A549 (cell line): Measurements from ENCODE around the gene MDH2. TPM values are rescaled to one million over a fixed set of nuclear protein-coding genes. Genes with fewer than 3 reads are reported as not detected.
"Not testable (repeated sequence)": the region's sequence is repeated elsewhere in the genome, so short reads cannot be mapped to it uniquely, and the experiment has no call there.

Experiments used
- ATAC-seq, 2 experiments: fragments of 200-7000 bp in 1 of 2; fragments of >200 bp in 1 of 2; cut with Nextera tagmentation in 1 of 2; cut with Tn5 transposase in 1 of 2; 3 replicates each; pipeline versions ENCODE4 v1.8.0 to v1.9.1; 2018 to 2020; ENCODE audit warnings: mild to moderate bottlenecking in 1 of 2, moderate library complexity in 1 of 2
- CTCF ChIA-PET: fragments of 300-600 bp; sonication (Branson Sonifier 250); formaldehyde crosslinking; extraction: SDS; loops from one replicate; lab custom pipeline; 2021; ENCODE audit warnings: antibody characterized with exemption, inconsistent platforms; lab: Yijun Ruan, JAX
- POLR2A ChIA-PET: fragments of 350-600 bp; formaldehyde crosslinking; extraction: SDS; loops from one replicate; lab custom pipeline; 2021; ENCODE audit warnings: antibody characterized with exemption, inconsistent platforms; lab: Yijun Ruan, JAX
- DNase-seq, 2 experiments: peaks; one replicate each; pipeline versions ENCODE4 v3.0.0 to v3.0.0-alpha.2; 2011 to 2016; ENCODE audit warnings: low read depth in 1 of 2, low spot score in 1 of 2
- FAIRE-seq: peaks from 2 replicates; lab custom pipeline; 2011; peaks lifted over from hg19 to GRCh38; lab: Jason Lieb, UNC
- H3K27ac ChIP-seq, 2 experiments: fragments of >200 bp; sonication (Bioruptor Twin); formaldehyde crosslinking; 3 replicates each; pipeline ENCODE4 v1.5.1; 2016 to 2017
- H3K4me1 ChIP-seq: fragments of >200 bp; sonication (Bioruptor Twin); formaldehyde crosslinking; 3 replicates; pipeline ENCODE4 v1.6.1; 2016
- H3K4me2 ChIP-seq: fragments of >200 bp; sonication (Bioruptor Twin); formaldehyde crosslinking; 3 replicates; pipeline ENCODE4 v1.6.1; 2016
- H3K4me3 ChIP-seq: fragments of >200 bp; sonication (Bioruptor Twin); formaldehyde crosslinking; 3 replicates; pipeline ENCODE4 v1.5.1; 2016
- H3K9me3 ChIP-seq: fragments of >200 bp; sonication (Bioruptor Twin); formaldehyde crosslinking; 3 replicates; pipeline ENCODE4 v1.6.1; 2016
- CEBPB ChIP-seq, 2 experiments: fragments of >200 bp in 1 of 2; sonication (Bioruptor Twin) in 1 of 2; formaldehyde crosslinking in 1 of 2; IDR thresholded peaks; 2 replicates each; pipeline ENCODE4 v1.6.1; 2012 to 2016
- FOSB ChIP-seq: fragments of 250-450 bp; sonication (Bioruptor Pico); IDR thresholded peaks from 2 replicates; pipeline ENCODE4 v1.5.0; 2020; ENCODE audit warnings: mild to moderate bottlenecking, moderate library complexity
- FOXS1 ChIP-seq: fragments of 250-450 bp; sonication (Bioruptor Pico); IDR thresholded peaks from 2 replicates; pipeline ENCODE4 v1.5.0; 2020; ENCODE audit warnings: mild to moderate bottlenecking, moderate library complexity
- GATA3 ChIP-seq: IDR thresholded peaks from 2 replicates; pipeline ENCODE4 v1.6.1; 2012; ENCODE audit warnings: borderline replicate concordance
- HOXA7 ChIP-seq: fragments of 250-450 bp; sonication (Bioruptor Pico); IDR thresholded peaks from 2 replicates; pipeline ENCODE4 v1.5.0; 2020; ENCODE audit warnings: mild to moderate bottlenecking, moderate library complexity
- KDM1A ChIP-seq: fragments of 200-600 bp; sonication (generic); IDR thresholded peaks from 2 replicates; pipeline ENCODE4 v1.6.1; 2016; ENCODE audit warnings: low read depth, mild to moderate bottlenecking
- MAFK ChIP-seq: fragments of 450-650 bp; IDR thresholded peaks from 2 replicates; pipeline ENCODE4 v1.6.1; 2014; ENCODE audit not compliant: partially characterized antibody
- MAZ ChIP-seq: fragments of 150-350 bp; IDR thresholded peaks from 2 replicates; pipeline ENCODE4 v1.6.1; 2014; ENCODE audit warnings: antibody characterized with exemption, low read depth, low read length, borderline replicate concordance
- RCOR1 ChIP-seq: fragments of 150-350 bp; IDR thresholded peaks from 2 replicates; pipeline ENCODE4 v1.6.1; 2014; ENCODE audit warnings: antibody characterized with exemption, low read length, low read depth
- RFX5 ChIP-seq: fragments of 450-650 bp; IDR thresholded peaks from 2 replicates; pipeline ENCODE4 v1.7.1; 2014; ENCODE audit warnings: antibody characterized with exemption, mild to moderate bottlenecking, moderate library complexity
- RNF2 ChIP-seq: fragments of 200-600 bp; sonication (generic); IDR thresholded peaks from 2 replicates; pipeline ENCODE4 v1.6.1; 2016; ENCODE audit warnings: low read depth, mild to moderate bottlenecking, antibody characterized with exemption, moderate library complexity, borderline replicate concordance
- SMC3 ChIP-seq: fragments of >200 bp; sonication (Bioruptor Twin); formaldehyde crosslinking; IDR thresholded peaks from 3 replicates; pipeline ENCODE4 v1.6.1; 2018; ENCODE audit warnings: inconsistent platforms
- SREBF2 ChIP-seq: fragments of 450-650 bp; IDR thresholded peaks from 2 replicates; pipeline ENCODE4 v1.6.1; 2014; ENCODE audit warnings: mild to moderate bottlenecking, moderate library complexity
- ZFP36 ChIP-seq: fragments of 450-650 bp; IDR thresholded peaks from 2 replicates; pipeline ENCODE4 v1.6.1; 2014; ENCODE audit warnings: borderline replicate concordance; ENCODE audit not compliant: partially characterized antibody
- ZNF302 ChIP-seq: fragments of 250-450 bp; sonication (Bioruptor Pico); IDR thresholded peaks from 2 replicates; pipeline ENCODE4 v1.9.0; 2021; ENCODE audit warnings: inconsistent platforms, mild to moderate bottlenecking, moderate library complexity
- WGBS: methylation state at CpG from one replicate; pipeline ENCODE4 v1.1.6; 2017; ENCODE audit errors: missing lambda C conversion rate; 5-methylcytosine and 5-hydroxymethylcytosine counted together
- polyA plus RNA-seq, 4 experiments: library from polyadenylated mRNA; depleted of rRNA in 3 of 4; stranded (reverse); fragments of >200 nt; fragmentation: RNase III in 1 of 4; extraction: RNeasy Plus Mini Kit Qiagen cat#74134 plus additional on column Dnase treatment in 1 of 4; gene quantifications; 2 replicates in 3 of 4; 3 replicates in 1 of 4; pipeline ENCODE4 v1.2.3, GENCODE V29; 2011 to 2017

The MDH2 gene
- polyA plus RNA-seq, 2 of the 4 experiments (the other 2 are of a cell fraction): 164 to 223 TPM

DNA sequence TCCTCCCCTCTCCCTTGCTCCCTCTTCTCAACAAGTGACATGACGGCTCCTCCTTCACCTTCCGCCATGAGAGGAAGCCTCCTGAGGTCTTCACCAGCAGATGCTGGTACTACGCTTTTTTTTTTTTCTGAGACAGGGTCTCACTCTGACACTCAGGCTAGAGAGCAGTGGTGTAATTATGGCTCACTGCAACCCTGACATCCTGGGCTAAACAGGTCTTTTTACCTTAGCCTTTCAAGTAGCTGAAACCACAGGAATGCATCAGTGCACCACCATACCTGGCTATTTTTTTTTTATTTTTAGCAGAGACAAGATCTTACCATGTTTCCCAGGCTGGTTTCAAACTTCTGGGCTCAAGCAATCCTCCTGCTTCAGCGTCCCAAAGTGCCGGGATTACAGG is 43.6 kb downstream of the MDH2 start:
- ChIA-PET CTCF (interaction anchor here (0.6 to 1.6 kb wide), 4 partner anchors 11 to 72 kb away, joined by 3 to 4 read pairs (median 3); no protein-coding TSS in a partner anchor), POLR2A (no interaction called here)
- Histone ChIP-seq H3K27ac (no peak overlapping the region), H3K4me2 (no peak overlapping the region), H3K4me1 (peaks cover 24% of the 10 kb centered on the region)
- no peak for ATAC-seq
- no peak for FAIRE-seq
- no peak for DNase-seq
- WGBS: 98% methylated on average over 5 of the region's 5 CpGs
- TF ChIP-seq HOXA7 (CRISPR knock-in tag): no peak
- no peak for TF ChIP-seq ZNF302 (CRISPR knock-in tag)
- TF ChIP-seq, all 56 proteins: peak for 0
- no peak overlapping the region for H3K4me3 ChIP-seq
- H3K9me3 ChIP-seq: no peaks in the 10 kb centered on the region

DNA sequence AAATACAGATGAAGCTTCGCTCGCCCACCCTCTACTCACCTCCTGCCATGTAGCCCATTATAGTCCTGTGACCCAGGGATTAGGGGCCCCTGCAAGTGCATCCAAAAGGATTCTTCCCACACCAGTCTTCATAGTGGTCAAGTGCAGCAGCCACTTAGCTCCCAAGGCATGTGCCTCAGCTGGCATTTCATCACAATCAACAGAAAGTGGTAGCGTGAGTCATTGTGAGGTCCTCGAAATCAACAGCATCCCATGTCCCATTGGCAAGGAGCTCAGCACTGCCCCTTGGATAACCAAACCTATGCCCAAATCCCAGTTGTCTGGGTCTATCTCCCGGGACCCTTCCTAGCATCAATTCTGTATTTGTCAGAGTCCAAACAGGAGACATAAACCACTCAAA is 45.6 kb downstream of the MDH2 start:
- not testable (repeated sequence) for H3K4me2 ChIP-seq, FAIRE-seq, H3K4me3 ChIP-seq, H3K4me1 ChIP-seq, ATAC-seq, H3K27ac ChIP-seq, DNase-seq, H3K9me3 ChIP-seq
- 87% methylated on average over 5 of the region's 5 CpGs for WGBS
- POLR2A ChIA-PET: interaction anchor here (0.7 kb wide), 1 partner anchor 15 kb away, joined by 3 read pairs; no protein-coding TSS in a partner anchor
- CTCF ChIA-PET: interaction anchor here (1.0 kb wide), 1 partner anchor 25 kb away, joined by 5 read pairs; no protein-coding TSS in a partner anchor

DNA sequence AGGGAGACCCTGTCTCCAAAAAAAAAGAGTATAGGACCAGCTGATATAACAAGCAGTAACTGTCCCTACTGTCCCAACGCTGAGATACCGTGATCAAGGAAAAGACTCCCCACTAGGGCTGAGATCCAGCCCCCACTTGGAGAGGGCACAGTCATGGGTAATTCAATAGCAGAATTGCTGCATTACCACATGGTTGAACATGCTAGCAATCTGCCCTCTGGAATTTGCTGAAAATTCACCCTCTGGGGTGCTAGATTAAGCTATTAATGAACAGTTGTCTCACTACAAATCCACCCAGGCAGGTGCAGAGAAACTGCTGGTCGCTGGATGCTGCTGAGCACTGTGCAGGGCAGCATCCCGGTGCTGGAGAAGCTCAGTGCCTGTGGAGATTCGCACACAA is 46.4 kb downstream of the MDH2 start:
- H3K4me1 ChIP-seq, CTCF ChIA-PET, H3K27ac ChIP-seq, H3K4me3 ChIP-seq, H3K4me2 ChIP-seq, DNase-seq, ATAC-seq, FAIRE-seq, H3K9me3 ChIP-seq, POLR2A ChIA-PET: not testable (repeated sequence)
- WGBS: 97% methylated on average over 5 of the region's 5 CpGs

- ChIA-PET CTCF (interaction anchor here (0.6 to 1.3 kb wide), 2 partner anchors 12 to 29 kb away, joined by 3 read pairs; no protein-coding TSS in a partner anchor), POLR2A (no interaction called here)
- H3K27ac ChIP-seq: no peak overlapping the region
- WGBS: 88% methylated on average over 3 of the region's 3 CpGs
- TF ChIP-seq FOSB (CRISPR knock-in tag): no peak
- no peak for TF ChIP-seq SREBF2
- TF ChIP-seq CEBPB (IDR thresholded peaks at IDR 0.05): no peak
- TF ChIP-seq GATA3: no peak
- no peak for TF ChIP-seq RFX5
- no peak for TF ChIP-seq MAFK
- no peak for TF ChIP-seq ZFP36
- TF ChIP-seq RCOR1: no peak
- TF ChIP-seq RNF2: no peak
- no peak for TF ChIP-seq SMC3
- no peak for TF ChIP-seq FOXS1 (CRISPR knock-in tag)
- TF ChIP-seq KDM1A: no peak
- no peak for TF ChIP-seq MAZ
- TF ChIP-seq, all 56 proteins: peak for 0
- ATAC-seq (no peak), FAIRE-seq (no peak), DNase-seq (no peak)
- no peak overlapping the region for H3K4me2 ChIP-seq
- H3K4me1 ChIP-seq: no peaks in the 10 kb centered on the region
- H3K4me3 ChIP-seq: no peak overlapping the region
- H3K9me3 ChIP-seq: no peaks in the 10 kb centered on the region
Measured at GRCh38 chr7:76095908-76096307, 48.0 kb downstream of the MDH2 start.

GRCh38 chr7:76101693-76102437 is 54.0 kb downstream of the MDH2 start:
- Histone ChIP-seq H3K27ac (peak overlapping the region; percentile 25 to 55; a peak in 3 of 6 replicates), H3K4me1 (peaks cover 38% of the 10 kb centered on the region), H3K4me2 (peak overlapping the region; percentile 22; the same call in 1 of the 3 replicates)
- DNase-seq, H3K4me3 ChIP-seq, FAIRE-seq, H3K9me3 ChIP-seq, POLR2A ChIA-PET, ATAC-seq: not testable (repeated sequence)
- 87% methylated on average over 12 of the region's 12 CpGs for WGBS
- CTCF ChIA-PET: interaction anchor here (0.9 to 1.4 kb wide), 4 partner anchors 10 to 28 kb away, joined by 3 to 4 read pairs (median 4); no protein-coding TSS in a partner anchor

GRCh38 chr7:76103788-76104187 is 55.9 kb downstream of the MDH2 start:
- not testable (repeated sequence) for H3K27ac ChIP-seq
- WGBS: 100% methylated on average over 2 of the region's 2 CpGs

More at GRCh38 chr7:76103788-76104187, 55.9 kb downstream of the MDH2 start:
- CTCF ChIA-PET, H3K4me3 ChIP-seq, H3K9me3 ChIP-seq, ATAC-seq, FAIRE-seq, DNase-seq, POLR2A ChIA-PET, H3K4me2 ChIP-seq: not testable (repeated sequence)
- peaks cover 52% of the 10 kb centered on the region for H3K4me1 ChIP-seq
